GM19238 (cell line): Measurements from ENCODE around the gene NRP2.

Source experiments
- DNase-seq: peaks from one replicate; pipeline ENCODE4 v3.0.0; 2011; ENCODE audit warnings: low spot score; ENCODE audit not compliant: insufficient read length

Gene NRP2

GRCh38 chr2:205770577-205770976 is 88.3 kb downstream of the NRP2 start:
- no peak for DNase-seq

GRCh38 chr2:205771031-205771430 is 88.7 kb downstream of the NRP2 start:
- DNase-seq, result no peak

- no peak for DNase-seq
These were observed 89.4 kb downstream of the NRP2 start for GRCh38 chr2:205771666-205772065.

GRCh38 chr2:205772983-205773382 is 90.7 kb downstream of the NRP2 start:
- DNase-seq, result no peak

- no peak for DNase-seq
These were observed 91.7 kb downstream of the NRP2 start for GRCh38 chr2:205773989-205774388.

- no peak for DNase-seq
These were observed 93.0 kb downstream of the NRP2 start for GRCh38 chr2:205775097-205775877.

- DNase-seq, result peak; percentile 11
These were observed 93.8 kb downstream of the NRP2 start for GRCh38 chr2:205776139-205776538.

- no peak for DNase-seq
These were observed 94.4 kb downstream of the NRP2 start for GRCh38 chr2:205776720-205777119.

- no peak for DNase-seq
These were observed 96.1 kb downstream of the NRP2 start for GRCh38 chr2:205778356-205778755.

GRCh38 chr2:205780645-205781044 is 98.3 kb downstream of the NRP2 start:
- no peak for DNase-seq

GRCh38 chr2:205781244-205781931 is 99.1 kb downstream of the NRP2 start:
- DNase-seq, result no peak

- no peak for DNase-seq
These were observed 100.6 kb downstream of the NRP2 start for GRCh38 chr2:205782941-205783340.

- DNase-seq, result no peak
These were observed 101.7 kb downstream of the NRP2 start for GRCh38 chr2:205783872-205784499.

- DNase-seq, result no peak
These were observed 103.4 kb downstream of the NRP2 start for GRCh38 chr2:205785507-205786260.

GRCh38 chr2:205786976-205787375 is 104.7 kb downstream of the NRP2 start:
- no peak for DNase-seq

- DNase-seq, result no peak
These were observed 105.5 kb downstream of the NRP2 start for GRCh38 chr2:205787761-205788160.

- DNase-seq, result no peak
These were observed 107.6 kb downstream of the NRP2 start for GRCh38 chr2:205789906-205790305.

- no peak for DNase-seq
These were observed 110.6 kb downstream of the NRP2 start for GRCh38 chr2:205792908-205793307.

- no peak for DNase-seq
These were observed 114.6 kb downstream of the NRP2 start for GRCh38 chr2:205796805-205797313.

- DNase-seq, result no peak
These were observed 115.6 kb downstream of the NRP2 start for GRCh38 chr2:205797866-205798265.

- no peak for DNase-seq
These were observed 117.9 kb downstream of the NRP2 start for GRCh38 chr2:205800224-205800623.
